NCI-H2107 (cell line): Measurements from ENCODE around the gene GPR89A.
"Not testable (repeated sequence)": the region's sequence is repeated elsewhere in the genome, so short reads cannot be mapped to it uniquely, and the experiment has no call there.

Experiments
- DNase-seq: peaks from one replicate; lab custom pipeline; 2025; lab: John Stamatoyannopoulos, UW

Gene GPR89A

GRCh38 chr1:145686078-145686477 is 78.3 kb downstream of the GPR89A start:
- DNase-seq: not testable (repeated sequence)

- DNase-seq: no peak
These were observed 80.5 kb downstream of the GPR89A start for GRCh38 chr1:145688328-145688727.

GRCh38 chr1:145688924-145689323 is 81.1 kb downstream of the GPR89A start:
- no peak for DNase-seq

- DNase-seq: no peak
These were observed 82.1 kb downstream of the GPR89A start for GRCh38 chr1:145689922-145690321.

GRCh38 chr1:145690587-145691558 is 83.1 kb downstream of the GPR89A start:
- no peak for DNase-seq

GRCh38 chr1:145692785-145693443 is 85.1 kb downstream of the GPR89A start:
- DNase-seq: no peak

- no peak for DNase-seq
These were observed 88.2 kb downstream of the GPR89A start for GRCh38 chr1:145695821-145696629.

- no peak for DNase-seq
These were observed 88.8 kb downstream of the GPR89A start for GRCh38 chr1:145696630-145696960.

- DNase-seq: no peak
These were observed 93.6 kb downstream of the GPR89A start for GRCh38 chr1:145701306-145701862.

GRCh38 chr1:145702052-145702451 is 94.3 kb downstream of the GPR89A start:
- DNase-seq: no peak

- DNase-seq: no peak
These were observed 95.0 kb downstream of the GPR89A start for GRCh38 chr1:145702826-145703225.

GRCh38 chr1:145705622-145706021 is 97.8 kb downstream of the GPR89A start:
- DNase-seq: no peak

GRCh38 chr1:145706086-145706664 is 98.4 kb downstream of the GPR89A start:
- no peak for DNase-seq

- no peak for DNase-seq
These were observed 99.5 kb downstream of the GPR89A start, which contains the start of gene PDZK1 for GRCh38 chr1:145707183-145707867. Gene PDZK1, minus strand, starts transcription at chr1:145707368. Its CDS starts 19,347 bp downstream, at chr1:145688021.

GRCh38 chr1:145708063-145708462 is 100.3 kb downstream of the GPR89A start:
- no peak for DNase-seq

- no peak for DNase-seq
These were observed 102.7 kb downstream of the GPR89A start for GRCh38 chr1:145710291-145711027.

GRCh38 chr1:145711213-145711651 is 103.4 kb downstream of the GPR89A start:
- DNase-seq: no peak

GRCh38 chr1:145714524-145715111 is 106.8 kb downstream of the GPR89A start:
- DNase-seq: no peak

- DNase-seq: no peak
These were observed 109.0 kb downstream of the GPR89A start for GRCh38 chr1:145716641-145717345.
